Colonic mucosa (tissue), 4 donors: Measurements from ENCODE around the gene ELAVL3. TPM values are rescaled to one million over a fixed set of nuclear protein-coding genes. Genes with fewer than 3 reads are reported as not detected.
"Not testable (repeated sequence)": the region's sequence is repeated elsewhere in the genome, so short reads cannot be mapped to it uniquely, and the experiment has no call there.

Source experiments
- DNase-seq: peaks from one replicate; pipeline ENCODE4 v3.0.0-alpha.2; 2020
- H3K27ac ChIP-seq: fragments of 200-600 bp; one replicate; pipeline ENCODE4 v1.8.0; 2021
- H3K27me3 ChIP-seq: fragments of 200-600 bp; one replicate; pipeline ENCODE4 v1.8.0; 2021
- H3K36me3 ChIP-seq: fragments of 200-600 bp; one replicate; pipeline ENCODE4 v1.8.0; 2021
- H3K4me1 ChIP-seq: fragments of 200-600 bp; one replicate; pipeline ENCODE4 v1.8.0; 2021; ENCODE audit warnings: mild to moderate bottlenecking
- H3K4me3 ChIP-seq: fragments of 200-600 bp; one replicate; pipeline ENCODE4 v1.8.0; 2021
- H3K9ac ChIP-seq, 2 donors: one replicate each; pipeline ENCODE4 v1.7.0; 2013; ENCODE audit warnings: control low read depth in 2 of 2, low read depth in 2 of 2, low read length in 2 of 2
- H3K9me3 ChIP-seq: fragments of 200-600 bp; one replicate; pipeline ENCODE4 v1.8.0; 2021
- CTCF ChIP-seq: fragments of 200-600 bp; IDR thresholded peaks from one replicate; pipeline ENCODE4 v1.8.0; 2022; ENCODE audit warnings: antibody characterized with exemption, mild to moderate bottlenecking
- intact Hi-C: fragments of 100-400 bp; cut with DNase I; formaldehyde crosslinking; loops from one replicate; pipeline ENCODE4 v1.14.1; 2022
- total RNA-seq, 2 donors: library from RNA; stranded (reverse); fragmentation: NEBNext Ultra II Directional in 1 of 2; extraction: Animal tissue kit (Norgen Biotek cat#: 25700) in 1 of 2; gene quantifications; one replicate each; pipeline ENCODE4 v1.2.1, GENCODE V29; 2021
- donor health status: healthy.
- donor health status: DM: no; HTN: no; CAD: no.
- donor health status: DM: no; HTN: no; CAD: no.

ELAVL3 gene
- total RNA-seq, 2 donors from 2014 or later, result 0.25 to 0.50 TPM

- Histone ChIP-seq H3K27ac (no peak overlapping the region), H3K9me3 (no peaks in the 10 kb centered on the region)
- intact Hi-C loops, result no loop called here
Measured at GRCh38 chr19:11414544-11414943, 66.3 kb downstream of the ELAVL3 start.

GRCh38 chr19:11410682-11411081 lies 70.2 kb downstream of the ELAVL3 start:
- Histone ChIP-seq H3K9me3 (no peaks in the 10 kb centered on the region), H3K4me1 (no peaks in the 10 kb centered on the region), H3K9ac (no peak overlapping the region), H3K4me3 (no peak overlapping the region), H3K27me3 (no peaks in the 10 kb centered on the region), H3K36me3 (no peaks in the 10 kb centered on the region), H3K27ac (no peak overlapping the region)
- intact Hi-C loops, result no loop called here
- no peak for TF ChIP-seq CTCF
- DNase-seq, result no peak

More at GRCh38 chr19:11414544-11414943, 66.3 kb downstream of the ELAVL3 start:
- Histone ChIP-seq H3K9ac (no peak overlapping the region), H3K4me3 (no peak overlapping the region), H3K36me3 (no peaks in the 10 kb centered on the region), H3K27me3 (peaks cover 8% of the 10 kb centered on the region), H3K4me1 (no peaks in the 10 kb centered on the region)
- no peak for DNase-seq
- TF ChIP-seq CTCF, result no peak

- no peaks in the 10 kb centered on the region for H3K4me1 ChIP-seq
- no peaks in the 10 kb centered on the region for H3K36me3 ChIP-seq
- no peak overlapping the region for H3K9ac ChIP-seq
- intact Hi-C loops, result no loop called here
- TF ChIP-seq CTCF, result no peak
- no peak overlapping the region for H3K27ac ChIP-seq
- no peak overlapping the region for H3K4me3 ChIP-seq
- H3K9me3 ChIP-seq, result no peaks in the 10 kb centered on the region
- no peaks in the 10 kb centered on the region for H3K27me3 ChIP-seq
- DNase-seq, result no peak
Measured at GRCh38 chr19:11408591-11408990, 72.3 kb downstream of the ELAVL3 start.

- H3K9ac ChIP-seq, H3K27ac ChIP-seq, DNase-seq, H3K9me3 ChIP-seq, H3K4me1 ChIP-seq, H3K4me3 ChIP-seq, H3K36me3 ChIP-seq, H3K27me3 ChIP-seq, intact Hi-C loops: not testable (repeated sequence)
Measured at GRCh38 chr19:11406703-11407236, 74.1 kb downstream of the ELAVL3 start.

- no peak overlapping the region for H3K4me3 ChIP-seq
- no peaks in the 10 kb centered on the region for H3K4me1 ChIP-seq
- H3K27ac ChIP-seq, result no peak overlapping the region
- TF ChIP-seq CTCF, result no peak
- no peak overlapping the region for H3K9ac ChIP-seq
- intact Hi-C loops, result no loop called here
- H3K27me3 ChIP-seq, result no peaks in the 10 kb centered on the region
- H3K9me3 ChIP-seq, result no peaks in the 10 kb centered on the region
- no peak for DNase-seq
- H3K36me3 ChIP-seq, result no peaks in the 10 kb centered on the region
Measured at GRCh38 chr19:11405846-11406643, 74.8 kb downstream of the ELAVL3 start.

GRCh38 chr19:11404588-11405222 lies 76.1 kb downstream of the ELAVL3 start:
- no peaks in the 10 kb centered on the region for H3K4me1 ChIP-seq
- H3K4me3 ChIP-seq, result no peak overlapping the region
- no peaks in the 10 kb centered on the region for H3K27me3 ChIP-seq
- no peak for DNase-seq
- no peaks in the 10 kb centered on the region for H3K9me3 ChIP-seq
- intact Hi-C loops, result no loop called here
- no peak overlapping the region for H3K27ac ChIP-seq
- no peak for TF ChIP-seq CTCF
- H3K36me3 ChIP-seq, result no peaks in the 10 kb centered on the region
- H3K9ac ChIP-seq, result no peak overlapping the region
